ENCODE results near the gene KLHL9.
"Not testable (repeated sequence)": the region's sequence is repeated elsewhere in the genome, so short reads cannot be mapped to it uniquely, and the experiment has no call there.

The KLHL9 gene, protein sequence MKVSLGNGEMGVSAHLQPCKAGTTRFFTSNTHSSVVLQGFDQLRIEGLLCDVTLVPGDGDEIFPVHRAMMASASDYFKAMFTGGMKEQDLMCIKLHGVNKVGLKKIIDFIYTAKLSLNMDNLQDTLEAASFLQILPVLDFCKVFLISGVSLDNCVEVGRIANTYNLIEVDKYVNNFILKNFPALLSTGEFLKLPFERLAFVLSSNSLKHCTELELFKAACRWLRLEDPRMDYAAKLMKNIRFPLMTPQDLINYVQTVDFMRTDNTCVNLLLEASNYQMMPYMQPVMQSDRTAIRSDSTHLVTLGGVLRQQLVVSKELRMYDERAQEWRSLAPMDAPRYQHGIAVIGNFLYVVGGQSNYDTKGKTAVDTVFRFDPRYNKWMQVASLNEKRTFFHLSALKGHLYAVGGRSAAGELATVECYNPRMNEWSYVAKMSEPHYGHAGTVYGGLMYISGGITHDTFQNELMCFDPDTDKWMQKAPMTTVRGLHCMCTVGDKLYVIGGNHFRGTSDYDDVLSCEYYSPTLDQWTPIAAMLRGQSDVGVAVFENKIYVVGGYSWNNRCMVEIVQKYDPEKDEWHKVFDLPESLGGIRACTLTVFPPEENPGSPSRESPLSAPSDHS

DNA sequence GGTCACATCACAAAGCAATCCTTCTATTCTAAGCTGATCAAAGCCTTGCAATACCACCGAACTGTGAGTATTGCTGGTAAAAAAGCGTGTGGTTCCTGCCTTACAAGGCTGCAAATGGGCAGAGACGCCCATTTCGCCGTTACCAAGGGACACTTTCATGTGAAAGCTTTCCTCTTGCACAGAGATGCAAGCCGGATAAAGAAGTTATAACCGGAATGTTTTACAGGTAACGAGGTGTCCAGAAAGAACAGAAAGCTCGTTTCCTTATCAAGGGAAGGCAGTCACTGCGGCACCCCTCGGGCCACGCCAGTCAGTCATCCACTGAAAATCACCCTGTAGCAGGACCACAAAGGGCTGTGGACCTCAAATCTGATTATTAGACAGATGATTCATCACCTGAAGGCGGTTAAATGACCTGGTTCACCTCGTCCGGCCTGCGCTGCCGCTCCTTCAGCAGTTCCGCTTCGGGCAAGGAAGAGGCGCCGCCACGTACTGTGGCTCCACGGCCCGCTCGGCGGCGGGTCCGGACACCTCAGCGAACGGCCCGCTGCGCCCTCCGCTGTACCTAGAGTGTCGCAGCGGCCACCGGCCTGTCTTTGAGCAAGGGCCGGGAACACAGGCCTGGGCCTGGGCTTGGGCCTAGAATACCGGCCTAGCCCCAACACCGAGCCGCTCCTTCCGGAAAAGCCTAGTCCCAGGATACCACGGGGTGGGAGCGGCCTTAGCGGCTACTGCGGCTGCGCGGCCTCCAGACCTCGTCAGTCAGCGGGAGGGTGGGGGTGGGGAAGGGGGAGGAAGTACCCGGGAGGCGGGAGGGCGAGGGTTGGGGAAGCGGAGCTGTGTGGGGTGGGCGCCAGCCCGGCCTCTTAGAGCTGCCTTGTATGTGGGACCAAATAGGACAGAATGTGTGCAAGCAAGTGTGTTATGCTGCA lies at the start of gene KLHL9:
Gene KLHL9 (minus strand): TSS at position 704 of the 932 bp plus-strand sequence. CDS start 545 bp downstream, at position 159.
- peak; percentile 59 to 68 (median 65) for DNase-seq (ENCODE audit: low read depth in 2 of 3, low spot score in 2 of 3)

DNA sequence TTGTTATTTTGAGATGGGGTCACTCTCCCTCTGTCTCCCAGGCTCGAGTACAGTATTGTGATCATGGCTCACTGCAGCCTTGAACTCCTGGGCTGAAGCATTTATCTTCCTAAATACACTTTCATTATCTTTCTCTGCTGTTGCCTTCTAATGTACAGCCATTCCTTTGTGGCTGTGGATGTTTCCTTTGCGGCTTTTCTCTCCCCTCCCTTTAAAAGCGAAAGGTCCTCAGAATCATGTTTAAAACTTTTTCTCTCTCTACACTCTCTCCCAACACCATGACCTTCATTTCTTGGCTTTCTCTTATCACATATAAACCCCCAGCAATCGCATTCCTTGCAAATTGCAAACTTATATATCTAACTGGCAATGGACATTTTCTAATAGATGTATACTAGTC lies 48.4 kb upstream of the KLHL9 start:
- no peak for DNase-seq (ENCODE audit: low read depth in 2 of 3, low spot score in 2 of 3)

DNA sequence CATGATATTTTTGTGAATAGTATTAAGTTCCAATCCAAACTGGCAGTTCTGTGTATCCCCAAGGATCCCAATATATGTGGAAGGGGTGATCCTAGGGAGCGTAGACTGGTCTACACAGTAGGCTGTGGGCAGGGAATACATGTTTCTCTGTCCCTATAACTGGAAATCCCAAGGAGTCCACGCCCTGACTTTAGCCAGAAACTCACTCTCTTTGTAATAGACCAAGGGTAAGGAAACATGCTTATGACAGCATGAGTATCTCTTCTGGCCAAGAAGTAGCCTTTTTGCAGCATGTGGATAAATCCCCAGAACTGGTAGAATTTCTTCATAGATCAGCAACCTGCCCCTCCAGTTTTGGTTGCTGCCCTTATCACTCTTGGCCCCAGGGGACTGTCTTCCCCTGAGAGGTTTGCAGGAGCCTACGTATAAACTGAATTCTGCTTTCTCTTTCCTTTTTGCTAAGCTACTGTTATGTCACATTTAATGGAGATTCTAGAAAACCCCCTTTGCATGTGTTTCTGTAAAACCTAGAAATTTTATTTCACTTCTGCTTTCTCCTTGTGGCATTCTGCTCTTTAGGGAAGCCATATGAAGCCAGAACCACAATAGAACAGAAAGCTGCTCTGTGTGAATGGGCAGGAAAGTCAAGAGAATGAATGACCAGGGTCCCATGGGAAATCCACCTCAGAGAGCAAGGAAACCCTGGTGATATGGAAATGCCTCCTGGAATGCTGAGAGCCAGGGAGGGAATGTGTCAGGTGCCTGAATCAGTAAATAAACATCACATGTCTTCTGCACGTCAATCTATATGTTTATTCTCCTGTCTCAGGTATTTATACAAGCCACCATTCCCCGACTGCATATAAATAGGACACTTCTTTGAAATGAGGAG lies 46.5 kb upstream of the KLHL9 start:
- DNase-seq (ENCODE audit: low read depth in 2 of 3, low spot score in 2 of 3): no peak

DNA sequence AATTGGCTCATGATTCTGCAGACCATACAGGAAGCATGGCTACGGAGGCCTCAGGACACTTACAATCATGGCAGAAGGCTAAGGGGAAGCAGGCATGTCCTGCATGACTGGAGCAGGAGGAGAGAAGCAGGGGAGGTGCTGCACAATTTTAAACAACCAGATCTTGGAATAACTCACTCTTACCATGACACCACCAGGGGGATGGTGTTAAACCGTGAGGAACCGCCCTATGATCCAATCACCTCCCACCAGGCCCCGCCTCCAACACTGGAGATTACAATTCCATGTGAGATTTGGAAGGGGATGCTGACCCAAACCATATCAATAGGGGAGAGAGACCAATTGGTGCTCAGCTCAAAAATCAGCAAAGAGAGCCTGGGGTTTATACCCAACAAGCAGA lies 36.3 kb upstream of the KLHL9 start:
- not testable (repeated sequence) for DNase-seq (ENCODE audit: low read depth in 2 of 3, low spot score in 2 of 3)

DNA sequence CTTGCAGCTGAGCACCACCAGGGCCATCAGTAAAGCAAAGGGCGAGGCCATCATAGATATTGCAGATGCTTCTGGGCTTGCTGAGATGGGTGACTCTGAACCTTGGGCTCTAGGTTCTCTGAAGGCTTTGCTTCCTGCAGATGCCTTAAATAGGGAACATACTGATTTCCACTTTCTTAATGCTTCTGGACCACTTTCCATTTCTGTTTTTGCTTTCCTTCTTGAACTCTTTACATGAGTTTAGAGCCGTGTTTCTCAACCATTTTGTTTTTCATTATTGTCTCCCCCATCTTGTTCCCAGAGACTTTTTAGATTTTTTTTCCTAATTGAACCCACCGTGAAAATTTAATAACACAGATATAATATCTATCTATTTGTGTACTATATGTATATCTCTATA lies 32.8 kb upstream of the KLHL9 start, which contains the start of gene IFNA13:
Gene IFNA13 (minus strand): TSS at position 101 of the 400 bp plus-strand sequence. CDS start 47 bp downstream, at position 54.
- no peak for DNase-seq (ENCODE audit: low read depth in 2 of 3, low spot score in 2 of 3)

DNA sequence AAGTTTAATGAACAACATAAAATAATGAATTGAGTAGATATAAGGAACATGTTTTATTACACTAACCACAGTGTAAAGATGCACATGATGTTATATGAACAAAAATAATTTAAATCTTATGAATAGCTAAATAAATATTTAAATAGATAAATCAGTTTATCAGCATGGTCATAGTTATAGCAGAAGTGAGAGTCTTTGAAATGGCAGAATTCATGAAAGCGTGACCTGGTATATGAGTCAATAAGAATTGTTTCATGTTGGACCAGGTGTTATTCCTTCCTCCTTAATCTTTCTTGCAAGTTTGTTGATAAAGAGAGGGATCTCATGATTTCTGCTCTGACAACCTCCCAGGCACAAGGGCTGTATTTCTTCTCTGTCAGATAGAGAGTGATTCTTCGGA lies 32.0 kb upstream of the KLHL9 start:
- DNase-seq (ENCODE audit: low read depth in 2 of 3, low spot score in 2 of 3): not testable (repeated sequence)

DNA sequence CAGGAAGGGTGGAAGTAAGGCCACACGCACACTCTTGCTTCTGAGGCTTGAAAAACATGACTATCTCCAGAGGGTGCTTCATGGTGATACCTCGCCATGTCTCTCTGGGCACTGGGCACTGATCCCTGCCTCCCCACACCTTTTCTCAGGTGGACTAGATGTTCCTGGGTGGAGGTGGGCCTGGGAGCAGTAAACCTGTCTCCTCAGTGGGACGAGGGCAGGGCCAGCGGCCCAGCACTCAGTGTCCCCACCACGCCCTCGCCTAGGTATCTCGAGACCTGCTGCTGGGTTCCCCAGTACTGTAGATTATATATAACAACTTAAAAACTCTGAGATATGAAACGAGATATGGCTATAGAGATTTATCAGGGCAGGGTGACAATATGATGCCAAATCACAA lies 27.1 kb upstream of the KLHL9 start:
- DNase-seq (ENCODE audit: low read depth in 2 of 3, low spot score in 2 of 3): no peak

DNA sequence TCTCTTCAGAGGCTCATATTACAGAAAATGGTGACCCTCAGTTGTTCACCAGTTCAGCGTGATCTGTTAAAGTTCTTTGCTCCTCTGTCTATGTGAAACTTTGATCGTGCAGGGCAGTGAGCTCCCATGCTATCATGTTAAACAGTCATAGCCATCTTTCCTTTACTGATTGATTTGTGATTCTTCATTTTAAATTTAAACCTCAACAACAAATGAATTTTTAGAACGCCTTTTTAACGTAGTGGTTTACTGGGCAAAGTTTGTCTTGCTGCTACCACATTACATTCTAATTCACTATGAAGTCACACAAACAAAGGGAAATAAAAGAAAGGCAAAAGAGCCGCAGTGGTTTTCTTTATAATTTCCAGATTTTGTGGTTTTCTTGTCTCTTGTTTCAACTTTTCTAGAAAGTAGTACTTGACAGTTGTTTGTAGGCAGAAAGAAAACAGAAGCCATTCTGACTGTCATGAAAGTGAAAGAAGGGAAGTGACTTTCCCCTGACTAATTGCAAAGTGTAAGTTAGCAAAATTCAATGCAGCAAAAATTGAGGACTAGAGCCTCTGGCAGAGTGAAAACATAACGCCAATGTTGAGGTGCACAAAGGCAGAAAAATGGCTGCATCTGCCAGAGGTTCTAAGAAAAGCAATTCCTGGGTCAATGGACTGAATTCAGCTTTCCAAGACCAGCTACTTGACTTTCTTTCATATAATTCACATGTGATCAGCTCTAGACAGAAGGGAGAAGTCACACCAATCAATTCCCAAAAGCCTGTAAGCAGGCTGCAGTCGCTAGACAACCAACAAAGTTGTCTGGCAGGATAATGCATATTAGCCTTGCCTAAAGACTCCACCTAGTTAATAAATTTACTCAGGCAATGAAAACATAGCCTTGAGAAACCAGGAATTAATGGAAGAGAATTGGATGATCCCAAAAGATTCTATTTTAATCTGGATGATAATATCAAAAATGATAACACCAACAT lies 22.6 kb upstream of the KLHL9 start:
- no peak for DNase-seq (ENCODE audit: low read depth in 2 of 3, low spot score in 2 of 3)

DNA sequence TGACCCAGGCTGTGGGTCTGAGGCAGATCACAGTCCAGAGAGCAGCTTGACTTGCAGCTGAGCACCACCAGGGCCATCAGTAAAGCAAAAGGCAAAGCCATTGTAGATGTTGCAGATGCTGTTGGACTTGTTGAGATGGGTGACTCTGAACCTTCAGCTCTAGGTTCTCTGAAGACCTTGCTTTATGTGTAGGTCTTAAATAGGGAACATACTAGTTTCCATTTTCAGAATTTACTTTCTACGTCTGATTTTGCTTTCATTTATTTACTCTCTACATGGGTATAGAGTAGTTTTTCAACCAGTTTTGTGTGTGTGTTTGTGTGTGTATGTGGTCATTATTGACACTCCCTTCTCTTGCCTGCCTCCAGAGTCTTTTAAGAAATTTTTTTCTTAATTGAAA lies 15.6 kb upstream of the KLHL9 start, which contains the start of gene IFNA6:
Gene IFNA6 (minus strand): TSS at position 101 of the 400 bp plus-strand sequence. CDS start 0 bp downstream, at position 101.
- no peak for DNase-seq (ENCODE audit: low read depth in 2 of 3, low spot score in 2 of 3)

DNA sequence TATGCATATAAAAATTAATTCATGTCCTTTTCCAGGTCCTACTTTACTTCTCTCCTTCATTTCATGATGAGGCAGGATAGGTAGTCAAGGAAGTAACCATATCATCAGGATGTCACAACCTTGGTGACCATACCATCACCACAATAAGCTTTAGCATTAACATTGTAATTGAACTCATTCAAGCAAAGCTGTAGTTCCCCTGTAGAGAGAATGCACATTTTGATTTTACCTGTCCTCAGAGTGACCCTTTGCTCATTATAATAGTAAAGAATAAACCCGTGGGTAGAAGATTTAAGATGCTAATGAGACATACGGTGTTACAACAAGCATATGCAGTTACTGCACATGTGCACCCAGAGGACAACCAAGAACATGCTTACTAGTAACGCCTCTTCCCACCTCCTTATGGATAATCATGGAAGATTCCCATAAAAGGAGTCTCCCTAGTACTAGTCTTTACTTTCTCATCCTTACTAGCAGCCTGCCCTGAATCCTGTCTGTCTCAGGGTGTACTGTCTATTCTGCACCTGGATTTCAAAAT lies 13.3 kb upstream of the KLHL9 start:
- DNase-seq (ENCODE audit: low read depth in 2 of 3, low spot score in 2 of 3): no peak

DNA sequence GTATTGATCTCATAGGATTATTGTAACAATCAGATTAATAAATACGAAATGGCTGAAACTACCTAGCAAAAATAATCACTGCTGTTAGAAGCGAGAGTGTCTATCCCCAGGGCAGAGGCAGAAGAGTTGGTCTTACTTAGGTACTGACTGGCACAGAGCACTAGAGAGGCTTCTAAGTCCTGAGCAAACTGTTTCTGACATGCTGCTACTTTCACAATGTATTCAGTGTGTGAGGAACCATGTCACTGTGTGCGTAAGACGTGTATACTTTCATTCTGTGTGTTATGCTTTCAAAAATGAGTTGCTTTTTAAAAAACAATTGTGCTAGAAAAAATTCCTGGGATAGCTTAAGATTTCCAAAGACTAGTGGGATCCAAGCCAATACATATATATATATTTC lies 5.5 kb upstream of the KLHL9 start:
- no peak for DNase-seq (ENCODE audit: low read depth in 2 of 3, low spot score in 2 of 3)

DNA sequence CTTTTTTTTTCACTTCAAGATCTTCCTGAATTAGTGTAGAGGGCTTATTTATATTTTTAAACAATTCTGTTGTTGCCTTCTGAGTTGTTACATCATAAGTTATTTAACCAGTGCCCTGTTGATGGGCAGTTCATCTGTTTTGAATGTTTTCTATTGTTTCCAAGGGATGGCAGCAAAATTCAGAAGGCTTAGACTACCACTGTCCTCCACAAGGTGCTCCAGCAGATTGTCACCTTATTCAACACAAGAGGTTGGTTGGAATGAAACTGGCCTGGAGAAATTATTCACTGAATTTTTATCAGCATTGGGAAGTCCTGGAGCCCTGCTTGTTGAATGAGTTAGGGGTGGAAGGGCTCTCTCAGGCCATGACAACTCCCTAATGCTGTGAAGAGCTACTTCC lies 1.3 kb upstream of the KLHL9 start:
- DNase-seq (ENCODE audit: low read depth in 2 of 3, low spot score in 2 of 3): no peak

DNA sequence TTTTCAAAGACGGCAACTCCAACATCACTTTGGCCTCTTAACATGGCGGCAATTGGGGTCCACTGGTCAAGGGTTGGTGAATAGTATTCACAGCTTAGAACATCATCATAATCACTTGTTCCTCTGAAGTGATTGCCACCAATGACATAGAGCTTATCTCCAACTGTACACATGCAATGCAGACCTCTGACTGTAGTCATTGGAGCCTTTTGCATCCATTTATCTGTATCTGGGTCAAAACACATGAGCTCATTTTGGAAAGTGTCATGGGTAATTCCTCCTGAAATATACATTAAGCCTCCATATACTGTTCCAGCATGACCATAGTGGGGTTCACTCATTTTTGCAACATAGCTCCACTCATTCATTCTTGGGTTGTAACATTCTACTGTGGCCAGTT lies 2.0 kb downstream of the KLHL9 start:
- DNase-seq (ENCODE audit: low read depth in 2 of 3, low spot score in 2 of 3): no peak

DNA sequence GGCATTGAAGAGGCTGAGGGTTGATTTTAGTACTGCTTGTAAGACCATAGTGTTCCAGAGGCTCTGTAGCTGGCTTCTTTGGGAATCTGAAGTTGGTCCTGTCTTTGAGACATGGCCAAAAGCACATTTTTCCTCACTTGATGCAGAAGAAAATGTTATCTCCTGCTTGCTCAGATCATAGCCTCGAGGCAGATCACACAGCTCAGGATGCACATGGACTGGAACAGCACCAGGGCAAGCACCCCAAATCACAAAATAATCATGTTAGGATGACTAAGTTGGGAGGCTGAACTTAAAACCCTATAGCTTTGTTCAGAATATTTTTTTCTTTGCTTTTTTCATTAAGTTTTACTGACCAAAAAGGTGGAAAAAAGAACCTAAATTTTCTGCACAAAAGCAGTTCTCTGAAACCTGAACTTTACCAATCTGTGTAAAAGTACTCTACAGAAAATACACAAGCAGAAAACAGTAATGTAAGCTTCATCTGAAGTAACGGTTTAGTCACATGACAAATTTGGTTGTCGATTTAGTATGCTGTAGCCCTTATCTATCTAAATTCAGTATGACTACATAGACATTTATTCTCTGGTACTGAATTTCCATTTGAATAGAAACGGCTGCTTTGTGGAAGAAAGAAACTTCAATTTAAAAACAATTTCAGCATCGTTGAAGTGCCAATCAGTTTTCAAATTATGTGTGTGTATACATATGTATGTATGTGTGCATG lies 3.4 kb downstream of the KLHL9 start:
- DNase-seq (ENCODE audit: low read depth in 2 of 3, low spot score in 2 of 3): no peak

DNA sequence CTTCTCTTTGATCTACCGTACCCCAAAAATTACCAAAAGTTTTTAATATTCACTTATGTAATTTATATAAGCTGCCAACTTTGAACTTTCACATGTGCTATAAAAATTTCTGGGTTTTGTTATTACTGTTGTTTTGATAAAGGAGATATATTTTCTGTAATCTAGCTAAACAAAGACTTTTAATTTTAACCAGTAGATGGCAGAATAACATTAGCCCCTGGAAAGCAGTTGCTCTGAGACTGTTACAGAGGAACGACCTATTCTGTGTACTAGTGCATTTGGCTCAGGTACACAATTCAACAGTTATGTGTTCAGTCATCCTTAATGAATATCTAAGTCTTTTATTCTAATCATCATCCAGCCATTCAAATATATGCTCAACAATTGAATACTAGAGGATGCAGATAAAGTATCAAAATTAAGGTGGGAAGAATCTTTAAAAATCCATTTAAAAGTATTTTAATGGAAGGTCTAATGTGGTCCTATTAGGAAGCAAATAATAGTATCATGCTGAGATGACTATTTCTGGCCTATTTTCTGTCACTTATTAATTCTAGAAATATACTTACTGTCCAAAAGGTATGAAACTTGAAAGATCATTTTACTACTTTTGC lies 8.6 kb downstream of the KLHL9 start:
- no peak for DNase-seq (ENCODE audit: low read depth in 2 of 3, low spot score in 2 of 3)

DNA sequence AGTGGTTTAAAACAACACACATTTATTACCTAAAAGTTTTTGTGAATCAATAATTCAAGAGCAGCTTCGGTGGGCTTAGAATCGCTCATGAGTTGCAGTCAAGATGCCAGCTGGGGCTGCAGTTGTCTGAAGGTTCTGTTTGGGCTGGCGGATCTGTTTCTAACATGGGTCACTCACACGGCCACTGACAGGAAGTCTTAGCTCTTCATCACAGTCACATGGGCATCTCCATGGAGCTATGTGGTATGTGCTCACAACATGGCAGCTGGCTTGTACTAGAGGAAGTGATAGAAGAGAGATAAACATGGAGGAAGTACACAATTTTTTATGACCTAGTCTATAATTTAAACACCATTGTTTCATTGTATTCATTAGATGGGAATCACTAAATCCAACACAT lies 11.2 kb downstream of the KLHL9 start:
- DNase-seq (ENCODE audit: low read depth in 2 of 3, low spot score in 2 of 3): no peak

DNA sequence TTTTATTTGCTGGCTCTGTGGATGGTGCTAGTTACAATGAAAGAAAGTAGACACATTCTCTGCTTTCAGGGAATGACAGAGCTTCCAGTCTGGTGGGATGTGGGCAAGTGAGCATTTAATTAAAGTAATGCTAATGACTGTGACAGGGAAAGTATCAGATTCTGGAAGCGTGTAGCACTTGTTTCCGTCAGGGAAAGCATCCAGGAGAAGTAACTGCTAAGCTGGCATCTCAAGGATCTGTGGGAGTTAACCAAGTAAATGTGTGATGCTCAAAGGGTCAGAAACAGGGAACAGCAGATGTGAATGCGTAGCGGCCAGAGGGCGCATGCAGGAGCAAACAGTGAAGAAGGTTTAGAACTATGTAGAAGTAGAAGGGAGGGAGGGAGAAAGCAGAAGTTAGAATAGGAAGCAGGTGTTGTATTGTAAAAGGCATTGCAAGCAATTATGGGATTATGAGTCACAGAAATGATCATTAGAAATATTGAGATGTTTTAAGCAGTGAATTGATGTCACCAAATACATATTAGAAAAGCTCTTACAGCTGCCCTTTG lies 12.2 kb downstream of the KLHL9 start:
- no peak for DNase-seq (ENCODE audit: low read depth in 2 of 3, low spot score in 2 of 3)

DNA sequence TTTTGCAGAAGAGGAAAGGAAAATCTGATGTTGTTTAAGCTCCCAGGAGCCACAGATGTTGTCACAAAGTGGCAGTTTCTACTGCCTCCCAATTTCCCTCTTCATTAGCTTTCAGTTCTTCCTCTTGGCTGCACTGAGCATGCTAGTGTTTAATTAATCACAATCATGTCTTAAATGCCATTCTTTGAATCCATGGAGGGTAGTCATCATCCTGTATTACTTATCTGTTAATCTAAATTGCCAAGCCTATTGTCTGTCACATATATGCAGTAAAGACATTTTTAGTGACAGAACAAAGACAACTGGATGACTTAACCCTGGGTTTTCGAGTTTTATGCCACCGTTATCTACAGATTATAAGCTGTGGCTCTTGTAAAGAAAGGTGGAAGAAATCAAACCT lies 14.7 kb downstream of the KLHL9 start:
- DNase-seq (ENCODE audit: low read depth in 2 of 3, low spot score in 2 of 3): no peak
